Measurements from ENCODE around the gene CYCS.

The CYCS gene

DNA sequence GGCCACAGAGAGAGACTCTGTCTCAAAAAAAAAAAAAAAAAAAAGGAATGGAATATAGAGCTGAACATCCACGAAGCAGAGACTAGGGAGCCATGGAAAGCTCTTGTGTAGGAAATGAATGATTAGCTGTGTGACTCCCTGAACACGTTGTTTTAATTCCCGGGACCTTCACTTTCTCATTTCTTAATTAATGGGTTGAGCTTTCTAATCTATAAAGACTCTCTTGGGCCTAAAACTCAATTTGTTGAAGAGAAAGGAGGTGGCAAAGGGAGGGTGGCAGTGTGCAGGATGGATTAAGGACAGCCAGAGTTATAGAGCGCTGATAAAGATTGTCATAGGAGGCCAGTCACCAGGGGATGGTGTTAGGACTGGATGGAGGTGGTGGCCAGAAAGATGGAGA is 48.0 kb downstream of the CYCS start:
- Histone ChIP-seq H3K4me3 (ENCODE audit: low read length) (no peak overlapping the region), H2AFZ (ENCODE audit: low read depth, low read length) (no peak overlapping the region), H3K36me3 (ENCODE audit: insufficient read depth, low read length) (no peaks in the 10 kb centered on the region), H3K9me3 (ENCODE audit: low read length) (no peaks in the 10 kb centered on the region), H3K4me1 (ENCODE audit: insufficient read depth, low read length) (no peaks in the 10 kb centered on the region), H3K27me3 (ENCODE audit: insufficient read depth, low read length) (no peaks in the 10 kb centered on the region)

DNA sequence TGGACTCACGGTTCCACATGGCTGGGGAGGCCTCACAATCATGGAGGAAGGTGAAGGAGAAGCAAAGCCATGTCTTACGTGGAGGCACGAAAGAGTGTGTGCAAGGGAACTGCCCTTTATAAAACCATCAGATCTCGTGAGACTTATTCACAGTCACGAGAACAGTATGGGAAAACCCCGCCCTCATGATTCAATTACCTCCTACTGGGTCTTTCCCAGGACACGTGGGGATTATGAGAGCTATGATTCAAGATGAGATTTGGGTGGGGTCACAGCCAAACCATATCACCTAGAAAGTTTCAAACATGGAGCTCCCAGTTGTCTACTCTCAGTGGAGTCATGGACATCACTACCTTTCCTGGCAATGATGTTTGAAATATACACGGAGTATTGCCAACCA is 49.6 kb downstream of the CYCS start:
- H2AFZ ChIP-seq (ENCODE audit: low read depth, low read length), result no peak overlapping the region
- no peaks in the 10 kb centered on the region for H3K27me3 ChIP-seq (ENCODE audit: insufficient read depth, low read length)
- no peaks in the 10 kb centered on the region for H3K36me3 ChIP-seq (ENCODE audit: insufficient read depth, low read length)
- no peak overlapping the region for H3K4me3 ChIP-seq (ENCODE audit: low read length)
- H3K9me3 ChIP-seq (ENCODE audit: low read length), result no peaks in the 10 kb centered on the region
- no peaks in the 10 kb centered on the region for H3K4me1 ChIP-seq (ENCODE audit: insufficient read depth, low read length)

DNA sequence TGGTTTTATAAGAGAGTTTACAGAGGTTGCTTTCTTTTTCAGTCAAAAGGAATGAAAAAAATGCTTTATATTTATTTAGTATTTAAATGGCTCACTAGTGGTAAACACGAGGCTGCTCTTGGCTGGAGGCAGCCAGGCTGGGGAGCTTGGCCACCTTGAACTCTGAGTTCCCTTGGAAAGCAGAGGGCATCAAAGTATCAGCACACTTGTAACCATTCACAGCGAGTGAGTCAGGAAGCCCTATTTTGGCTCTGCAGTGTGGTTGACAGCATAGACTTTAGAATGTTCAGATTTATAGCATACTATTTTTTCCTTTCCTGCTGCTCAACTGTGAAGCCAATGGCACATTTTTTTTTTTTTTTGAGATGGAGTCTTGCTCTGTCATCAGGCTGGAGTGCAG is 51.6 kb downstream of the CYCS start:
- no peaks in the 10 kb centered on the region for H3K27me3 ChIP-seq (ENCODE audit: insufficient read depth, low read length)
- no peak overlapping the region for H3K4me3 ChIP-seq (ENCODE audit: low read length)
- H2AFZ ChIP-seq (ENCODE audit: low read depth, low read length), result no peak overlapping the region

More for the DNA sequence above, 51.6 kb downstream of the CYCS start:
- no peaks in the 10 kb centered on the region for H3K9me3 ChIP-seq (ENCODE audit: low read length)
- H3K36me3 ChIP-seq (ENCODE audit: insufficient read depth, low read length), result no peaks in the 10 kb centered on the region
- H3K4me1 ChIP-seq (ENCODE audit: insufficient read depth, low read length), result no peaks in the 10 kb centered on the region
